Measurements from ENCODE around the gene TCF7L1. TPM values are rescaled to one million over a fixed set of nuclear protein-coding genes. Genes with fewer than 3 reads are reported as not detected.

The TCF7L1 gene
- polyA plus RNA-seq, 3 donors, result 0.05 to 0.09 TPM; not detected in 1

- Histone ChIP-seq H3K4me2 (replicated peaks; ENCODE audit: extremely low read depth, low read length, poor library complexity, severe bottlenecking) (no peak overlapping the region), H3K9me3 (replicated peaks in 1 of 2; ENCODE audit: control insufficient read depth in 1 of 2, insufficient read depth in 1 of 2, low read length in 2 of 2) (no peaks in the 10 kb centered on the region), H3K27ac (ENCODE audit: low read depth in 1 of 2, low read length in 2 of 2) (no peak overlapping the region), H2AFZ (ENCODE audit: insufficient read depth, low read depth, low read length, poor library complexity, severe bottlenecking) (no peak overlapping the region), H3K27me3 (ENCODE audit: control insufficient read depth in 2 of 2, insufficient read depth in 2 of 2, low read length in 2 of 2) (no peaks in the 10 kb centered on the region), H3K4me1 (ENCODE audit: control insufficient read depth in 1 of 2, insufficient read depth in 2 of 2, low read length in 2 of 2) (no peaks in the 10 kb centered on the region), H3K4me3 (replicated peaks in 1 of 3; ENCODE audit: low read depth in 2 of 3, low read length in 3 of 3) (no peak overlapping the region), H3K36me3 (replicated peaks in 1 of 2; ENCODE audit: control insufficient read depth in 1 of 2, insufficient read depth in 2 of 2, low read length in 2 of 2) (no peaks in the 10 kb centered on the region), H4K20me1 (ENCODE audit: insufficient read depth, low read length) (no peaks in the 10 kb centered on the region), H3K79me2 (ENCODE audit: insufficient read depth, low read length) (no peaks in the 10 kb centered on the region), H3K9ac (ENCODE audit: insufficient read depth, low read length, poor library complexity, severe bottlenecking) (no peak overlapping the region)
- Mint-ChIP-seq H3K4me3 (no peak overlapping the region), H3K27ac (no peak overlapping the region), H3K4me1 (no peaks in the 10 kb centered on the region), H3K9me3 (peaks cover 0 to 3% (median 0%) of the 10 kb centered on the region in 7 donors), H3K36me3 (no peaks in the 10 kb centered on the region), H3K27me3 (ENCODE audit: low read depth in 3 of 3) (peaks cover 2 to 4% (median 4%) of the 10 kb centered on the region in 3 donors)
- no peak for DNase-seq
- TF ChIP-seq CTCF (IDR thresholded peaks at IDR 0.05), result no peak
- intact Hi-C loops (cut with micrococcal nuclease), result no loop called here
- 95% methylated on average over 3 of the region's 3 CpGs for WGBS (ENCODE audit: insufficient coverage)
Observed at GRCh38 chr2:85183076-85183475, 49.9 kb downstream of the TCF7L1 start.

GRCh38 chr2:85183479-85183878 lies 50.3 kb downstream of the TCF7L1 start:
- no peak overlapping the region for H3K4me2 ChIP-seq (replicated peaks; ENCODE audit: extremely low read depth, low read length, poor library complexity, severe bottlenecking)
- no peaks in the 10 kb centered on the region for H3K36me3 ChIP-seq (replicated peaks in 1 of 2; ENCODE audit: control insufficient read depth in 1 of 2, insufficient read depth in 2 of 2, low read length in 2 of 2)
- H3K27ac ChIP-seq (ENCODE audit: low read depth in 1 of 2, low read length in 2 of 2), result no peak overlapping the region
- no peaks in the 10 kb centered on the region for H3K27me3 ChIP-seq (ENCODE audit: control insufficient read depth in 2 of 2, insufficient read depth in 2 of 2, low read length in 2 of 2)
- TF ChIP-seq CTCF (IDR thresholded peaks at IDR 0.05), result no peak
- Mint-ChIP-seq H3K27ac (no peak overlapping the region), H3K4me3 (no peak overlapping the region), H3K36me3 (no peaks in the 10 kb centered on the region), H3K27me3 (ENCODE audit: low read depth in 3 of 3) (peaks cover 2 to 4% (median 4%) of the 10 kb centered on the region in 3 donors), H3K9me3 (peaks cover 0 to 4% (median 0%) of the 10 kb centered on the region in 7 donors), H3K4me1 (no peaks in the 10 kb centered on the region)
- no peak overlapping the region for H2AFZ ChIP-seq (ENCODE audit: insufficient read depth, low read depth, low read length, poor library complexity, severe bottlenecking)
- no peaks in the 10 kb centered on the region for H3K4me1 ChIP-seq (ENCODE audit: control insufficient read depth in 1 of 2, insufficient read depth in 2 of 2, low read length in 2 of 2)
- no peak for DNase-seq
- 94% methylated on average over 4 of the region's 4 CpGs for WGBS (ENCODE audit: insufficient coverage)
- H3K4me3 ChIP-seq (replicated peaks in 1 of 3; ENCODE audit: low read depth in 2 of 3, low read length in 3 of 3), result no peak overlapping the region
- no peaks in the 10 kb centered on the region for H3K9me3 ChIP-seq (replicated peaks in 1 of 2; ENCODE audit: control insufficient read depth in 1 of 2, insufficient read depth in 1 of 2, low read length in 2 of 2)
- intact Hi-C loops (cut with micrococcal nuclease), result no loop called here
- no peaks in the 10 kb centered on the region for H3K79me2 ChIP-seq (ENCODE audit: insufficient read depth, low read length)
- H3K9ac ChIP-seq (ENCODE audit: insufficient read depth, low read length, poor library complexity, severe bottlenecking), result no peak overlapping the region
- H4K20me1 ChIP-seq (ENCODE audit: insufficient read depth, low read length), result no peaks in the 10 kb centered on the region

Measured in CD14-positive monocyte (primary cell).